DMS79 treated with DMSO at 0.1 percent for 48 hours (cell line): ENCODE measurements around the gene SSU72.
A peak's percentile ranks its signal among the peaks of the same experiment; 100 is the strongest.
"Not testable (repeated sequence)": the region's sequence is repeated elsewhere in the genome, so short reads cannot be mapped to it uniquely, and the experiment has no call there.

Experiments used
- DNase-seq: peaks from one replicate; lab custom pipeline; 2025; lab: John Stamatoyannopoulos, UW

SSU72 gene

DNA sequence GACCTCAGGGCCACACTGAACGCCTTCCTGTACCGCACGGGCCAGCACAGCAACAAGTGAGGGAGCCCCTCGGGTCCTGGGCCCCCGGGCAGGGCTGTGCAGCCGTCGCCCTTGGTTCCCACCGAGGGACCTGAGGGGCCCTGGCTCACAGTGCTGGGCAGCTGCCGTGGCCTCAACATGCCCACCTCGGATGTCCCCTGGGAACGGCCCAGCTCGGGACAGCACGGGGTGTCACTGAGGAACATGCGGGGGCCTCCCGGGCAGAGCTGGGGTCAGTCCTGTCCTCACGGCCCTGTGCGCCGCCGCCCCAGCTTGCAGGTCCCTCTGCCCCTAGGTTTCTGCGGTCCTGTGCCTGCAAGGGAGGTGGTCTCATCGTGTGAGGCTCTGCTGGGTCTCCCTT, 48.2 kb downstream of the SSU72 start:
- not testable (repeated sequence) for DNase-seq

DNA sequence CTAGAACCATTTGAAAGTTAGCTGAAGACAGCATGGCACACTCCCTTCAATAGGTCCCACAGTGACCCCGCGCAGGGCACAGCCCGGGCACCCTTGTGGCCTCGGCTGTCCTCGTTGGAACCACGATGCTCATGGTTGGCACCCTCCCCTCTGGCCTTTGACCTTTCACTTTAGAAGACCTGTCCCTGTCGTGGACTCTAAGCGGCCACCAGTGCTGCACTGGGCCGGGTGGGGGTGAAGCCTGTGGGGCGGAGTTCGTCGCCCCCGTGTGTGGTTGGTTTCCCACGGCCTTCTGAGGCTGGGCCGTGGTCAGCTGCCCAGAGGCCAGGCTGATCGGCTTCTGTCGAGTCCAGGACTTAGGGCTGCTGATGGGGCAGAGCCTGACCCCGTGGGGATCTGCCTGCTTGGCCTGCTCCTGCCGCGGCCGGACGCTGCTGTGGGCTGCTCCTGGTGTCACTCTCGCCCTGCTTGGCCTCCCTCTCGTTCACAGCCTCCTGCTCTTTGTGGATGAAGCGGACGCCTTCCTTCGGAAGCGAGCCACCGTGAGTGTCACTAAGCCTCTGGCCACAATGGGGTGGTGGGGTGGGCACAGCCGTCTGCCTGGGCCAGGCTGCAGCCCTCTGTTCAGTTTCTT, 49.8 kb downstream of the SSU72 start:
- not testable (repeated sequence) for DNase-seq

GRCh38 chr1:1523651-1524050, 51.0 kb downstream of the SSU72 start:
- DNase-seq: not testable (repeated sequence)

GRCh38 chr1:1523226-1523625, 51.4 kb downstream of the SSU72 start:
- not testable (repeated sequence) for DNase-seq

DNA sequence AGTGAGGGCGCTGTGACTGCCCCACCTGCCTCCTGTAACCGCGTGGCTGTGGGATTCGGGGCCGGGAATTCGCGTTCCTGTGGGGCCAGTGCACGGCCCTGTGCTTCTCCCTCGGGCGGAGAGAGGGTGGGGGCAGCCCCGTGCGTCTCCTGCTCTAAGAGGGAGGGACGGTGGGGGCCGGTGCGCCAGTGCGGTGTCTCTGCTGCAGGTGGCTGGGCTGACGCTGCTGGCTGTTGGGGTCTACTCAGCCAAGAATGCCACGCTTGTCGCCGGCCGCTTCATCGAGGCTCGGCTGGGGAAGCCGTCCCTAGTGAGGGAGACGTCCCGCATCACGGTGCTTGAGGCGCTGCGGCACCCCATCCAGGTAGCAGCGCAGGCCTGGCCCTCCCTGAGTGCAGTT, 52.1 kb downstream of the SSU72 start:
- not testable (repeated sequence) for DNase-seq

GRCh38 chr1:1521331-1521730, 53.3 kb downstream of the SSU72 start:
- DNase-seq: no peak

DNA sequence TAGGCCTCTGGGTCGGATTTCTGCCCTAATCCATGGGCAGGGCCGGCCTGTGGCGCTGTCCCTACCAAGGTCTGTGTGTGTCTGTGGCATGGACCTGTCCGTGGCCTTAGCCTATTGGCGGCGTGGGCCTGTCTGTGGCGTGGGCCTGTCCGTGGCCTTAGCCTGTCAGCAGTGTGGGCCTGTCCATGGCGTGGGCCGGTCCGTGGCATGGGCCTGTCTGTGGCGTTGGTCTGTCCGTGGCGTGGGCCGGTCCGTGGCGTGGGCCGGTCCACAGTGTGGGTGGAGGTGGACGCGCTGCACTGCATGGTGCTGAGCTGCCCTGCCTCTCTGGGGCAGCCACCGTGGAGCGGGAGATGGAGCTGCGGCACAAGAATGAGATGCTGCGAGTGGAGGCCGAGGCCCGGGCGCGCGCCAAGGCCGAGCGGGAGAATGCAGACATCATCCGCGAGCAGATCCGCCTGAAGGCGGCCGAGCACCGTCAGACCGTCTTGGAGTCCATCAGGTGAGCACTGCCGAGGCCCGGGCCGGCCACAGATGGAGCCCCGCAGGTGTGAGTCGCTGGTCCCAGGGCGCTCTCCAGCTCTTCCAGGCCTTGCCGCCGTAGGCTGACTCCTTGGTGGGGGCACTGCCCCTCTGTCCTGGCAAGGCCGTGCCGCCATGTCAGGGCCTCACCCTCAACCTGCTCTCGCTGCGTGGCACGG, 54.7 kb downstream of the SSU72 start:
- DNase-seq: not testable (repeated sequence)

DNA sequence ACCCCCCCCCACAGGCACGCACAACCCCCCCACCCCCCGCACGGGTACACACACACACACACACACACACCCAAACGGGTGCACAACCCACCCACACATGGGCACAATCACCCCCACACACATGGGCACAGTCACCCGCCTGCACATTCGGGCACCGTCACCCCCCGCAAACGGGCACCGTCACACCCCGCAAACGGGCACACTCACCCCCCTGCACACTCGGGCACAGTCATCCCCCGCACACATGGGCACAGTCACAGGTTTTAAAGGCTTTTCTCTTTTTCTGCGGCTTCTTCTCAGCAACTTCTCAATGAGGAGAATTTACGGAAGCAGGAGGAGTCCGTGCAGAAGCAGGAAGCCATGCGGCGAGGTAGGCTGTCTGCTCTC, 56.0 kb downstream of the SSU72 start:
- DNase-seq: not testable (repeated sequence)

DNA sequence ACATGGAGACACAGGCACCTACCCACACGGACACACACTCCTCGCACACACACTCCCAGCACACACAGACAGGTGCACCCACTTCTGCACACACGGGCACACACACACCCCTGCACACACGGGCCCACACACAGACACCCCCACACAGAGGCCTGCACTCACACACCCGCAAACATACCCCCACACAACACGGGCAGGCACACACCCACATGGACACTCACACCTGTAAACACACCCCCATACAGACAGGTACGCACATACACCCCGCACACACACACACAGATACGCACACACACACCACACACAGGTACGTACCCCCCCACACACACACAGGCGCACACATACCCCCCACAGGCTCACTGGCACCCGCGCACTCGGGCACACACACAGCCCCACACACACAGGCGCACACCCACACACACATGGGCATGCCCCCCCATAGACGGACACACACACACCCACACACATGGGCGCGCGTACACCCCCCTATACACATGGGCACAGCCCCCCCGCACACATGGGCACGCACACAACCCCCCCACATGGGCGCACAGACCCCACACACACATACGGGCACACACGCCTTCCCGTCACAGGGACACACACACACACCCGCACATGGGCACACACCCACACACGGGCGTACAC, 56.6 kb downstream of the SSU72 start:
- DNase-seq: no peak

GRCh38 chr1:1516923-1517322, 57.7 kb downstream of the SSU72 start:
- DNase-seq: not testable (repeated sequence)

- DNase-seq: not testable (repeated sequence)
Observed at GRCh38 chr1:1514376-1514775, 60.3 kb downstream of the SSU72 start.

GRCh38 chr1:1513675-1514074, 61.0 kb downstream of the SSU72 start:
- DNase-seq: not testable (repeated sequence)

GRCh38 chr1:1512425-1512824, 62.2 kb downstream of the SSU72 start:
- DNase-seq: not testable (repeated sequence)

DNA sequence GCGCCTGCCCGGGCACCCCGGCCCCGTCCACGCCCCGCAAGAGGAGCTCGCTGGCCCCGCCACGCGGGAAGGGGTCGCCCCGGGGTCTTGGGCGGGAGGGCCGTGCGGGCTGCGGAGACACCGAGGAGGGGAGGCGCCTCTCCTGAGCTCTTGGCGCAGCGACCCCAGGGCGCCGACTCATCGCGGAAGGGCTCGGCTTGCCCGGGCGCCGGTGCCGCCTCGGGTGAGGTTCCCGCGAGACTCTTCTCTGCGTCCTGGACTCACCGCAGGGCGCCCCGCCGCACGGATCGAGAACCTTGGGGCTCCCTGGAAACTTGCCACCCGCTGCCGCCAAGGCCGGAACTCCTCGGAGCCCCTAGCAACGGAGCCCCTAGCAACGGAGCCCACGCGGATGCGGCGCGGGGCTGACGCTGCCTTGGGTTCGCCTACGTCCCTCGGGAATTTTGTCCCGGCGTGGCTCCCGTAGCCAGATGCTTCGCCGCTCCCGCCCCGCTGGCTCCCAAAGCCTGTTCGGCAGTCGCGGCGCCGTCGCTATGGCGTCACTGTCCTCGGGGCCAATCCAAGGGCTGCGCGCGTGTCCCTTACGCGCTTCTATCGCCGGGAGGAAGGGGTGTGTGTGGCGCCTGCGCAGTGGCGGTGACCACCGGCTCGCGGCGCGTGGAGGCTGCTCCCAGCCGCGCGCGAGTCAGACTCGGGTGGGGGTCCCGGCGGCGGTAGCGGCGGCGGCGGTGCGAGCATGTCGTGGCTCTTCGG, 63.0 kb downstream of the SSU72 start, which contains the start of gene ATAD3A:
TSS of gene ATAD3A (plus strand) at position 630 of the 753 bp plus-strand sequence. CDS start at position 737, 107 bp downstream.
- peak; percentile 93 for DNase-seq

DNA sequence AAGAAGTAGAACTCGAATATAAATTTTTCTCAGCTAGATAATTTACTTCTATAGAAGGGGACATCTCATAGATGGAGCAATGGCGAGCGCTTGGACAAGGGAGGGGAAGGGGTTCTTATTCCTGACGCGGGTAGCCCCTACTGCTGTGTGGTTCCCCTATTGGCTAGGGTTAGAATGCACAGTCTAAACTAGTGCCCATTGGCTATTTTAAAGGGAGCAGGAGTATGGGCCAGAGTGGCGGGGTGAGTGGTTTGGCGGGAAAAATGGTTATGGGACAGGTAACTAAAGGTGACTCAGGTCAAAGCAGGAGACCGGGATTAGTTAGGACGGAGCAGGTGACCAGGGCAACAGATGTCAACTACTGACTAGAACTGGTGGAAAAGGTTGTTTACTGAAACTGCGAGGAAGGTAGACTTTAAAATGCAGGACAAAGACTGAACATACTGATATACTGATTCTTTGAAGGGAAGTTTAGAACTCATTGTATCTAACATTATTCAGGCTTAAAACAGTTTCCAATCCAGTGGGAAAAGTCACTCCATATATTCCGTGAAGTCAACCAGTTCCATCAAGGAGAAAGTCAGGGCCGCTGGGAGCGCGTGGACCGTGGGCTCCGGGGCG, 63.6 kb downstream of the SSU72 start:
- DNase-seq: no peak

DNA sequence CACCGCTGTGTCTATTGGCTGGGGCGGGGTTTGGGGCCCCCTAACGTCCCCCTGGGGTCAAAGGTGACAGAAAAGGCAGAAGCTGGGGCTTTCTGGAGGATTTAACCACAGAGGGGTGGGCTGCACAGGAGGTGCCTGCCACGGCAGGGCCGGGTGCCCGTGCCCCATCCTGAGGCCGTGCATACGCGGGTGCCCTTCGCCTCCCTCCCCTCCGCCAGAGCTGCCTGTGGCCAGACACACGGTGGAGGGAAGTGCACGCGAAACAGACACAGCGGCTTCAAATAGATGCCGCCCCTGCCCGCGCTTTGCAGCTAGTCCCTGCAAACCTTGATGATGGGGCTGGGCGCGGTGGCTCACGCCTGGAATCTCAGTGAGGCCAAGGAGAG, 65.2 kb downstream of the SSU72 start:
- DNase-seq: not testable (repeated sequence)

GRCh38 chr1:1508775-1509464, 65.7 kb downstream of the SSU72 start:
- DNase-seq: not testable (repeated sequence)

DNA sequence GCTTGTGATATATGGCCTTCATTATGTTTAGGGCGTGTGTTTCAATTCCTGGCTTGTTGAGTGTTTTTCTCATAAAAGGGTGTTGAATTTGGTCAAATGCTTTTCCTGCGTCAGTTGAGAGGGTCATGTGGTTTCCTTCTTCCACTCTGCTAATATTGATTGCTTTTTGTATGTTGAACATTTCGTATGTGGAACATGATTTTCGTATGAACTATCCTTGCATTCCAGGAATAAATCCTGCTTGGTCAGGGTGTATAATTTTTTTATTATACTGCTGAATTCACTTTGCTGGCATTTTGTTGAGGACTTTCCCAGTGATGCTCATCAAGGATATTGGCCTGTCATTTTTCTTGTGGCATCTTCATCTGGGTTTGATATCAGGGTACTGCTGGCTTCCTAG, 67.4 kb downstream of the SSU72 start:
- DNase-seq: no peak

DNA sequence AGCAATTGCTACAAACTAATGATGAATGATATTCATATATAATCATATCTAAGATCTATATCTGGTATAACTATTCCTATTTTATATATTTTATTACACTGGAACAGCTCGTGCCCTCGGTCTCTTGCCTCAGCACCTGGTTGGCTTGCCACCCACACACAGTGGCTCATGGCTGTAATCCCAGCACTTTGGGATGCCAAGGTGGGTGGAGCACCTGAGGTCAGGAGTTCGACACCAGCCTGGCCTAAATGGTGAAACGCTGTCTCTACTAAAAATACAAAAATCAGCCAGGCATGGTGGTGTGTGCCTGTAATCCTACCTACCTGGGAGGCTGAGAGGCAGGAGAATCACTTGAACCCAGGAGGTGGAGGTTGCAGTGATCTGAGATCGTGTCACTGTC, 68.9 kb downstream of the SSU72 start:
- not testable (repeated sequence) for DNase-seq

GRCh38 chr1:1505366-1505798, 69.3 kb downstream of the SSU72 start:
- DNase-seq: peak; percentile 53

DNA sequence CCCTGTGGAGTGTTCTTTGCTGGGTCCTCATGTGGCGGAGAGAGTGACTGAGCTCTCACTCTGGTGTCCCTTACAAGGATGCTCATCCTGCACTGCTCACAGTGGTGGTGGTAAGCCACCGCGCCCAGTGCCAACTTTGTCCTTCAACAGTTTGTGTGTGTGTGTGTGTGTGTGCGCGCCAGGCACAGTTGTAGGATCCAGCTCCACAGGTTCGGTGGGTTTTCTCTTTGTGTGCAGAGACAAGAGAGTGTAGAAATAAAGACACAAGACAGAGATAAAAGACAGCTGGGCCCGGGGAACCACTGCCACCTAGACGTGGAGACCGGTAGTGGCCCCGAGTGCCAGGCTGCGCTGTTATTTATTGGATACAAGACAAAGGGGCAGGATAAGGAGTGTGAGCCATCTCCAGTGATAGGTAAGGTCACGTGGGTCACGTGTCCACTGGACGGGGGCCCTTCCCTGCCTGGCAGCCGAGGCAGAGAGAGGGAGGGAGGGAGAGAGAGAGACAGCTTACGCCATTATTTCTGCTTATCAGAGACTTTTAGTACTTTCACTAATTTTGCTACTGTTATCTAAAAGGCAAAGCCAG, 69.8 kb downstream of the SSU72 start:
- peak; percentile 92 for DNase-seq
